Stimulated activated effector memory CD8-positive, alpha-beta T cell treated with anti-CD3 and anti-CD28 coated beads, Interleukin-12 subunit alpha, Interleukin-12 subunit beta, amount 100 ng/mL, for 72 hours (primary cell): ENCODE measurements around the gene CREB3L1.

Experiments
- ATAC-seq: fragments of 150-1000 bp; cut with Tn5 transposase; 2 replicates; pipeline ENCODE4 v1.10.0; 2021
- DNase-seq, 2 donors: peaks; one replicate each; pipeline ENCODE4 v3.0.0; 2021 to 2022; ENCODE audit warnings: low spot score in 2 of 2
- H3K27ac Mint-ChIP-seq: one replicate; pipeline ENCODE4 v1.8.0; 2022; ENCODE audit warnings: mild to moderate bottlenecking, mixed read lengths
- H3K36me3 Mint-ChIP-seq: one replicate; pipeline ENCODE4 v1.8.0; 2022; ENCODE audit warnings: mild to moderate bottlenecking, mixed read lengths
- H3K4me1 Mint-ChIP-seq: one replicate; pipeline ENCODE4 v1.8.0; 2022; ENCODE audit warnings: mixed read lengths
- H3K4me3 Mint-ChIP-seq: one replicate; pipeline ENCODE4 v1.8.0; 2022; ENCODE audit warnings: mild to moderate bottlenecking, mixed read lengths
- H3K9me3 Mint-ChIP-seq: one replicate; pipeline ENCODE4 v1.8.0; 2022; ENCODE audit warnings: mixed read lengths

The CREB3L1 gene

DNA sequence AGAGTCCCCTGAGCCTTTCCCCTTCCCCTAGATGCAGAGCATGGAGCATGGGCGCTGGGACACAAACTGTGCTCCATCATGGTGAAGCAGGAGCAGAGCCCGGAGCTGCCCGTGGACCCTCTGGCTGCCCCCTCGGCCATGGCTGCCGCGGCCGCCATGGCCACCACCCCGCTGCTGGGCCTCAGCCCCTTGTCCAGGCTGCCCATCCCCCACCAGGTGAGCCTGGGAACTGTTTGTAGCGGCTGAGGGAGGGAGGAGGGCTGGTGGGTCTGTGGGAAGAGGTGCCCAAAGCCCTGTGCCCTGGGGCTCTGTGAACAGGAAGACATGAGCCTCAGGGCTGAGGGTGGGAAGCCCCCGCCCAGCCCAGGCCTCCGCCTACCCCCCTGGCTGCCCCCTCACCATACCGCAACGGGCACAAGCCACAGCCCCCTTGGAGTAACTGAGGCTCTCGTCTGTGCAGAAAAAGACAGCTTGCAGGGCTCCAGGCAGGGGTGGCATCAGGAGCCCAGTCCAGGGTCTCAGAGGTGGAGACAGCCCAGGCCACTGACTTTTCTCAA lies 30.4 kb downstream of the CREB3L1 start:
- Mint-ChIP-seq H3K4me3 (no peak overlapping the region), H3K4me1 (peaks cover 5% of the 10 kb centered on the region), H3K36me3 (no peaks in the 10 kb centered on the region), H3K27ac (no peak overlapping the region), H3K9me3 (no peaks in the 10 kb centered on the region)
- ATAC-seq (no peak), DNase-seq (no peak)

DNA sequence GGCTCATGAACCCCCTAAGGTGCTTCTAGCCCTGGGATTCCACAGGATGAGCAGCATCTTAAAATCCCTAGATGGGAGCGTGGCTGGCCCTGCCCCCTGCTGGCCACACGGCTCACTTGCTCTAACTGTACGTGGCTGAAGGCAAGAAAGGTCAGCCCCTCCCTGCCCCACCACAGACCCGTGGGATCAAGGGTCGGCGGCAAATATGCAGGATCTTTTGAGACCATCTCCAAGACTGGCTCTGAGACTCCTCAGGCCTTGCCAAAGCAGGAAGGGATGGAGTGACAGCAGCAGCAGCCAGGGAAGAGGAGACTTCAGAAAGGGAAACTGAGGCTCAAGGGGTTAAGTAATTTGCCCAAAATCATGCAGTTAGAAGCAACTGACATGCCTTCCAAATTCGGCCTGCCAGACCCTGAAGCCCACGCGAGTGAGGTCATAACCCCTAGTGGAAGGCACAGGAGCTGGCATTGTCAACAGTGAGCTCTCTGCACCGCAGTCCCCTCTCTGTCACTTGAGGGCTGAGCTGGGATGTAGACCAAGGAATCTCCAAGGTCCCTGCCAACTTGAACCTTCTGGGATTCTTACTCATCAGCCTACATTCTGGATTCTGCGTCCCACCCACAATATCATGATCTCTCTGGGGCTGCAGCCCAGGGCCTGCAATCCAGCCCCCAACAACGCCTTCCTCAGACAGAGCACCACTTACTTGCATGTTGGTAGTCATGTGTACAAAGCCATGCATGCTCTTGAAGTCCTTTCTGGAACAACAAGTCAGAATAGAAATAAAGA lies 31.4 kb downstream of the CREB3L1 start:
- no peak overlapping the region for H3K27ac Mint-ChIP-seq
- no peaks in the 10 kb centered on the region for H3K36me3 Mint-ChIP-seq
- ATAC-seq (peak; percentile 79), DNase-seq (peak; percentile 57 to 82)
- H3K4me3 Mint-ChIP-seq, result no peak overlapping the region
- H3K9me3 Mint-ChIP-seq, result no peaks in the 10 kb centered on the region
- peaks cover 5% of the 10 kb centered on the region for H3K4me1 Mint-ChIP-seq

DNA sequence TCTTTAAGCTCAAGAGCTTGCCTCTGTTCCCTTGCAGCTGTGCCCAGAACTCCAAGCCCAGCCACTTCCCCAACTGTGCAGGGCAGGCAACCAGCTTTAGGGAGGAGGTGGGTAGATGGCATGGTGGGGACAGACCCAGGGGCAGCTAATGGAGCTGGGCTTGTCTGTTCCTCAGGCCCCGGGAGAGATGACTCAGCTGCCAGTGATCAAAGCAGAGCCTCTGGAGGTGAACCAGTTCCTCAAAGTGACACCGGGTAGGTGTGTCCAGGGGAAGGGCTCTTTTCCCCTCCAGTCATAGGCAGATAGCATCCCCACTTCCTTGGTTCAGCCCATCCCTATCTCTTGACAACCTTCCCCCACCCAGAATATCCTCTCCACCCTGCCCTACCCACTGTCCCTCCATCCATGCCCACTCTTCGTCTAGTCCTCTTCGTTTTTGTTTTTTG lies 32.4 kb downstream of the CREB3L1 start:
- no peaks in the 10 kb centered on the region for H3K9me3 Mint-ChIP-seq
- H3K27ac Mint-ChIP-seq, result no peak overlapping the region
- H3K4me3 Mint-ChIP-seq, result no peak overlapping the region
- peaks cover 6% of the 10 kb centered on the region for H3K4me1 Mint-ChIP-seq
- no peaks in the 10 kb centered on the region for H3K36me3 Mint-ChIP-seq
- no peak for ATAC-seq
- no peak for DNase-seq

DNA sequence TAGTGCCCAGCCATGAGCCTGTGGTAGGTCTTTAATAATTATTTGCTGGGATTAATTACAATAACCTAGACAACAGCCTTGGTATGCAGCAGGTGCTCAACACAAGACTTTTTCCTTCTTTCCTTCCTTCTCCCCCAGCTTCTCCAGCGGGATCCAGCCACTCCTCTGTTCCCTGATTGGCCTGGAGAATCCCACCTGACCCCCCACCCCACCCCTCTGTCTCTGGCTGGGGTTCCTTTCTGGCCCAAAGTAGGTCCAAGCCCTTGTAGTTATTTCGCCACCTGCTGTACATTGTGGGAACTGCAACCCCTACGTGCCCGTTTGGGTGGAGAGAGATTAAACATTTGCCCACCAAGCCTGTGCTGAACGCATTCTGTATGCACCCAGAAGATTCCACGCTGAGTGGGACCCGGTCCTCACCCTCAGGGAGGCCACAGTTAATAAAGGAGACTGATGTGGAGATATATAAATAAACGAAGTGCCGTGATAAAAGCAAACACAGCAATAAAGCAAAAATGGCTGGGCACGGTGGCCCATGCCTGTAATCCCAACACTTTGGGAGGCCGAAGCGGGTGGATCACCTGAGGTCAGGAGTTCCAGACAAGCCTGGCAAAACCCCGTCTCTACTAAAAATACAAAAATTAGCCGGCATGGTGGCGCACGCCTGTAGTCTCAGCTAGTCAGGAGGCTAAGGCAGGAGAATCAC lies 37.7 kb downstream of the CREB3L1 start:
- ATAC-seq (peak; percentile 74), DNase-seq (peak; percentile 64 to 90)
- no peaks in the 10 kb centered on the region for H3K9me3 Mint-ChIP-seq
- no peak overlapping the region for H3K4me3 Mint-ChIP-seq
- peaks cover 20% of the 10 kb centered on the region for H3K4me1 Mint-ChIP-seq
- H3K36me3 Mint-ChIP-seq, result no peaks in the 10 kb centered on the region
- H3K27ac Mint-ChIP-seq, result no peak overlapping the region

DNA sequence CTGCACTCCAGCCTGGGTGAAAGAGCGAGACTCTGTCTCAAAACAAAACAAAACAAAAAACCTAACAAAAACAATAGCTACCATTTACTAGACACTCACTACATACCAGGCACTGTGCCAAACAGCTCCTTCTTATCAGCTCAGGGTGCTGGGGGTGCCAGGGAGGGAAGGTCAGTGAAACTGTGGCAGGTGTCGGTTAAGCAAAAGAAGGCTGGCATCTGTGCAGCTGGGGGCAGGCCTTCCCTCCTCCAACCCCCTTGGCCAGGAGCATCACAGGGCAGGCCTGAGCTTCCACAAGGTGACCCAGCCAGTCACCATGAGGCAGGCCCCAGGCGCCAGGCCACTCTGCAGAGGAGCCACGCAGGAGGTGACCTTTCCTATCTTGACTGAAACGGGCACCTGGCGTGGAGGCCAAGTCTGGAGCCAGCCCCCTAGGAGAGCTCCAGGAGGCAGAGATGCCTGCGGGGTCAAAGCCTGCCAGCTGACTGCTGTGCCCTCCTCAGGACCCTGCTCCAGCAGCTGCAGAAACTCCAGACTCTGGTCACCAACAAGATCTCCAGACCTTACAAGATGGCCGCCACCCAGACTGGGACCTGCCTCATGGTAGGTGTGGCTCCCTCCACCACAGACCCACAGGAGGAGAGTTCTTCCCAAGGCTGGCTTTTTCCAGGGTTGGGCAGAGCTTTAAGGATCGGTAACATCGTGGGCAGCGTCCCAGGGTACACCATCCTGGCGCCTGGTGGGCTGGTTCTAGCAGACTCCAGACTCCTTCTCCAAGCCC lies 38.5 kb downstream of the CREB3L1 start:
- no peak for ATAC-seq
- Mint-ChIP-seq H3K36me3 (no peaks in the 10 kb centered on the region), H3K9me3 (no peaks in the 10 kb centered on the region), H3K4me3 (no peak overlapping the region), H3K27ac (no peak overlapping the region), H3K4me1 (peaks cover 20% of the 10 kb centered on the region)
- no peak for DNase-seq

DNA sequence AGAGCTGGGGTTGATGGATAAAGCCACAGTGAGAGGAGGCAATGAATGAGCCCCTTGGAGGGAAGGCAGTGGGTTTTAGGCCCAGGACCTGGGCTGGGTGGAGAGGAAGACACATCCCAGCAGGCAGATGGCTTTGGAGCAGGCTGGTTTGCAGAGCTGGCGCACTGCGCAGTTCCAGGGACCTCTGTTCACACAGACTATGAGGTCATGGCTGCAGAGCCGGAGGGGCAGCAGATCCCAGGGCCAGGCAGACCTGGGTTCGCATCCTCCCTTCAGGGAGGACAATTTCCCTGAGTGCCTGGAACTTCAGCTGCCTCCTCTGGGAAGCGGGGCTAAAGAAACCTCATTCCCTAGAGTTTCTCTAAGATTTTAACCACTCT lies 41.6 kb downstream of the CREB3L1 start:
- Mint-ChIP-seq H3K36me3 (no peaks in the 10 kb centered on the region), H3K4me1 (peaks cover 20% of the 10 kb centered on the region), H3K4me3 (peak overlapping the region; percentile 1), H3K9me3 (no peaks in the 10 kb centered on the region), H3K27ac (peak overlapping the region; percentile 84)
- ATAC-seq (no peak), DNase-seq (no peak)

DNA sequence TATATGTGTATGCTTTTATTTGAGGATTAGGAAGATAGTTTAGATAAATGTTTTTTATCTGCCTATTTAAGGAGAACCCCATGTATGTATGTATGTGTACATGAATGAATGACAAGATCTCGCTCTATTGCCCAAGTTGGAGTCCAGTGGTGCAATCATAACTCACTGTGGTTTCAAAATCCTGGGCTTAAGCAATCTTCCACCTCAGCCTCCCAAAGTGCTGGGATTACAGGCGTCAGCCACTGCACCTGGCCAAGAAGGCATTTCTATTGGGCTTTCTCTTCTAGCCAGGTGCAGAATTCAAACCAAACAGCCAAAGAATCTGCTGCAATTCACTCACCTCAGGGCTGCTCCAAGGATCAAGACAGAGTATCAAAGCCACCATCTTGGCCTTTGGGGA lies 44.3 kb downstream of the CREB3L1 start:
- ATAC-seq (no peak), DNase-seq (no peak)
- H3K36me3 Mint-ChIP-seq, result no peaks in the 10 kb centered on the region
- H3K9me3 Mint-ChIP-seq, result no peaks in the 10 kb centered on the region
- H3K4me3 Mint-ChIP-seq, result no peak overlapping the region
- H3K4me1 Mint-ChIP-seq, result peaks cover 13% of the 10 kb centered on the region
- H3K27ac Mint-ChIP-seq, result no peak overlapping the region

DNA sequence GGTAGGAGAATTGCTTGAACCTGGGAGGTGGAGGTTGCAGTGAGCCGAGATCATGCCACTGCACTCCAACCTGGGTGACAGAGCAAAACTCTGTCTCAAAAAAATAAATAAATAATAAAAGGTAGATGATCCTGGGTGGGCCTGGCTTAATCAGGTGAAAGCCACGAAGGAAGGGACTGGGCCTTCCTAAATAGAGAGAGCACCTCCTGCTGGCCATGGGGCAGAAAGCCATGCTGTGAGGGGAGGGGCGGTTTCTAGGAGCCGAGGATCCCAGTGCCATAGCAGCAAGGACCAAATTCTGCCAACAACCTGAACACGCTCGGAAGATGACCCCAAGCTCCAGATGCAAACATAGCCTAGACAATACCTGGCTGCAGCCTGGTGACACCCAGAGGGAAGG lies 45.3 kb downstream of the CREB3L1 start:
- ATAC-seq, result peak; percentile 19
- H3K4me1 Mint-ChIP-seq, result peaks cover 13% of the 10 kb centered on the region
- no peaks in the 10 kb centered on the region for H3K9me3 Mint-ChIP-seq
- no peak for DNase-seq
- no peaks in the 10 kb centered on the region for H3K36me3 Mint-ChIP-seq
- no peak overlapping the region for H3K4me3 Mint-ChIP-seq
- H3K27ac Mint-ChIP-seq, result no peak overlapping the region

DNA sequence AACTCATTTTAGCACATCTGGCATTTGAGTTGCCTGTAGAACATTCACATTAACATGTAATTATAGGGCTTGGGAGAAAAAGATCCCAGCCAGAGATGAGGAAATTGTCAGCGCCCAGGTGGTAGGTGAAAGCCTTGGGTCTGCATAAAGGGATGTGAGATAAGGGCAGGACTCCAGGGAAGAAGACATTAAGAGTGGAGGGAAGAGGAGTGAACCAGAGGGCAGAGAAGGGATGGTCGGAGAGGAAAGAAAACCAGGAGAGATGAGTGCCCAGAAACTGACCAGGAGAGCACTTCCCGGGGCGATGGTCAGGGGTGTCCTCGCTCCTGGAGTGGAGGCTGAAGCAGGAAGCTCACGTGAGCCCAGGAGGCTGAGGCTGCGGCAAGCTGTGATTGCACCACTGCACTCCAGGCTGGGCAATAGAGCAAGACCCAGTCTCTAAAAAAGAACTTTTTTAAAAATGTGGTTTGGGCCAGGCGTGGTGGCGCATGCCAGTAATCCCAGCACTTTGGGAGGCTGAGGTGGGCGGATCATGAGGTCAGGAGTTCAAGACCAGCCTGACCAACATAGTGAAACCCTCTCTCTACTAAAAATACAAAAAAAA lies 49.5 kb downstream of the CREB3L1 start:
- Mint-ChIP-seq H3K27ac (peak overlapping the region; percentile 72), H3K36me3 (no peaks in the 10 kb centered on the region), H3K4me3 (no peak overlapping the region), H3K4me1 (peaks cover 20% of the 10 kb centered on the region), H3K9me3 (no peaks in the 10 kb centered on the region)
- ATAC-seq, result no peak
- DNase-seq, result no peak

DNA sequence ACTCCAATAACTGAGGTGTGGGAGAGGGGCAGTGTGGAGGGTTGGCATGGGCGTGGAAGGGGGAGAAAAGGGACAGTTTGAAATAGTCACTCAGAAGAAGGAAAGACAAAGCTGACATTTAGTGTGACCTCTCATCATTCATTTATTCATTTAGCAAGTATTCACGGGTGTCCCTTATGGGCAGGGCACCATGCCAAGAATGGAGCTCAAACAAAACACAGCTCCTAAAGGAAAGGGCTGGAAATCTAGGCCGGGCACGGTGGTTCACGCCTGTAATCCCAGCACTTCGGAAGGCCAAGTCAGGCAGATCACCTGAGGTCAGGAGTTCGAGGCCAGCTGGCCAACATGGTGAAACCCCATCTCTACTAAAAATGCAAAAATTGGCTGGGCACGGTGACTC lies 50.4 kb downstream of the CREB3L1 start:
- Mint-ChIP-seq H3K27ac (no peak overlapping the region), H3K9me3 (no peaks in the 10 kb centered on the region), H3K36me3 (no peaks in the 10 kb centered on the region), H3K4me3 (no peak overlapping the region), H3K4me1 (peaks cover 21% of the 10 kb centered on the region)
- DNase-seq (no peak), ATAC-seq (no peak)

DNA sequence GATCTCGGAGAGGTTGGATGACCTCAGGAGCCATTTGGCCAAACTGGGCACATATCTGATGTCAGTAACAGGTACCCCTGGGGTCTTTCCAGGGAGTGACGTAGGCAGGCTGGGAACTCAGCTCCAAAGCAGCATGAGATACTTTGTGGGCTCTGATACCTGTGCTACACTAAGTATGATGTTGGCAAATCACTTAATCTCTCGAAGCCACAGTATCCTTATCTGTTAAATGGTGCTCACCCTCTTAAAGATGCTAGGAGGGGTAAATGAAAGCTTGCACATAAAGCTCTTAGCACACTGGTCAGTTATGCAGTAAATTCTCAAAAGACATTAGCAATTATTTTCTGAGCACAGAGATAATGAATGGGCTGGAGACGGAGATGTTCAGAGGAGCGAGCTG lies 52.7 kb downstream of the CREB3L1 start:
- no peak overlapping the region for H3K27ac Mint-ChIP-seq
- no peaks in the 10 kb centered on the region for H3K36me3 Mint-ChIP-seq
- no peak for DNase-seq
- no peak overlapping the region for H3K4me3 Mint-ChIP-seq
- H3K9me3 Mint-ChIP-seq, result no peaks in the 10 kb centered on the region
- no peak for ATAC-seq
- peaks cover 27% of the 10 kb centered on the region for H3K4me1 Mint-ChIP-seq

DNA sequence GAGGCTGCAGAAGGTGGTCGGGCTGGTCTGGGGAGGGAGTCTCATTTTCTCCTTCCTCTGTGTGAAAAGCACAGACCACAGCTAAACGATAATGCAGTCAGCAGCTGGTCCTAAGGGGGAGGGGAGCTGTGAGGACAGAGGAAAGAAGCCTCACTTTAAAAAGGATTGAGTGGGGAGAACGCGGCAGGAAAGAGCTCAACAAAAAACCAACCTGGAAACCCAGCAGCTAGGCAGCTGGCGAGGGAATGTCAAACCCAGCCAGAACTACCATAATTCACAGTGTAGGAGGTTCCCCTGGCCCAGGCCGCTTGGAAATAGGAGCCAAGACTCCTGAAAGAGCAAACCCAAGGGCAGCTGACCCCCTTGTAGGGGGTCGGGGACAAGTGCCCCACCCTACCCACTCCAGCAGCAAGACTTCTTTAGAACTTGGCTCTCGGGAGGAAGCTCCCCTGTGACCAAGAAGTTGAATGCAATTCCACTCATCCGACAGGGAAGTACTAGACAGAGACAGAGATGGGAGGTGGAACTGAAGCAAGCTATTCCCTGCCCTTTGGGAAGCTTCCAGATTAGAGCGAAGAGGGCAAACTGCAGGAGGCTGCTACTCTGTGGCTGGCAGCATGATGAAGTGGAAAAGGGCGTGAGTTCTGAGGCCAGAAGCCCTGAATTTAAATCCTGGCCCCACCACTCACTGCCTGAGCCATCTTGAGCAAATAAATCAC lies 53.3 kb downstream of the CREB3L1 start:
- no peak for ATAC-seq
- Mint-ChIP-seq H3K36me3 (no peaks in the 10 kb centered on the region), H3K27ac (no peak overlapping the region), H3K4me1 (peaks cover 27% of the 10 kb centered on the region), H3K9me3 (no peaks in the 10 kb centered on the region), H3K4me3 (no peak overlapping the region)
- DNase-seq, result no peak

DNA sequence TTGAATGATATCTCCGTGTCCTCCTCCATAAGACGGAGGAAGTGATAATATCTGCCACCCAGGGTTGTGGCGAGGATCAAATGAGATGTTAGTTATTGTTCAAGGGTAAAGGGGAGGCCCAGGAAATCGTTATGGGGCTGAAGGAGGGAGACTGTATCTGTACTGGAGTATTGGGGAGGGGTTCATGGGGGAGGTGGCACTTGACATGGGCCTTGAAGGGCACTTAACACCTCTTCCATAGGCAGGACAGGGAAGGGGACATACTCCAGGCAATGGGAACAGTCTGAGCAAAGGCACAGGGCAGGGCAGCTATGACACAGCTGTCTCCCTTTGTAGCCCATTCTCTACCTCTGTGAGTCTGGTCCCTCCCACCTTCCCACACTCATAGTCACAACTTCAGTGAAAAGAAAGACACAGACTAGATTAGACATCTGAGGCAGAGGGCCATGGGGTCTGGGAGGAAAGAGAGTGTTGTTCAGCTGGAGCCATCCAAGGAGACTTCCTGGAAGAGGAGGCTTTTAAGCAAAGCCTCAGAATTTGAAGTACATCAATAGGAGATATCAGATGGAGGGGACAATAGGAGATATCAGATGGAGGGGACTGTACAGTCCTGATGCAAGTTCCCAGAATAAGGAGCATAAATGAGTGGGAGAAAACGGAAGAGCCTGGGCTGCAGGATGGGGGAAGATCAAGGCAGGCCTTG lies 54.0 kb downstream of the CREB3L1 start:
- DNase-seq (no peak), ATAC-seq (peak; percentile 77)
- H3K9me3 Mint-ChIP-seq, result no peaks in the 10 kb centered on the region
- no peaks in the 10 kb centered on the region for H3K36me3 Mint-ChIP-seq
- peaks cover 27% of the 10 kb centered on the region for H3K4me1 Mint-ChIP-seq
- H3K27ac Mint-ChIP-seq, result no peak overlapping the region
- peak overlapping the region; percentile 14 for H3K4me3 Mint-ChIP-seq

DNA sequence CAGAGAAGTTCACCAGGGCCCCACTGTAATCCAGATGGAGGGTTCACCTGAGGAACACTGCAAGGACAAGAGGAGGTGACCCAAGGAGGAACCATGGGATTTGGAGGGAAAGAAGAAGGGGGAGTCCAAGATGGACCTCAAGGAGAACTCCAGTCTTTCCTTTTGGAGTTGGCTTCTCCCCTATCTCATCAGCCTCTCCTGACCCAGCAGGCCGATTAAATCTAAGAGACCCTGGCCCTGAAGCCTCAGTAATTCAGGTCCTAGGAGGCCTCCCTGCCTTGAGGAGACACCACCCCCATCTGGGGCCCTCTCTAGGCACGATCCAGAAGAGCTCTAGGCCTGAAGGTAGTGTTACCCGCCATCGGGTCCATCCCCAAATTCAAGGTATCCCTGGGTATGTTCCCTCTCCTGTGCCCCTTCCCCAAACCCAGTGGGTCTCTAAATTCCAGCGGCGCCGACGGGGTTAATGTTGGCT lies 54.7 kb downstream of the CREB3L1 start:
- peak overlapping the region; percentile 14 for H3K4me3 Mint-ChIP-seq
- ATAC-seq, result no peak
- peaks cover 27% of the 10 kb centered on the region for H3K4me1 Mint-ChIP-seq

More for the DNA sequence above, 54.7 kb downstream of the CREB3L1 start:
- Mint-ChIP-seq H3K9me3 (no peaks in the 10 kb centered on the region), H3K27ac (no peak overlapping the region), H3K36me3 (no peaks in the 10 kb centered on the region)
- DNase-seq, result no peak
